G401 (cell line): ENCODE data around the gene TEKT3. TPM values are rescaled to one million over a fixed set of nuclear protein-coding genes. Genes with fewer than 3 reads are reported as not detected.

ENCODE experiments used
- DNase-seq: peaks from one replicate; pipeline ENCODE4 v3.0.0-alpha.2; 2015; ENCODE audit warnings: low spot score
- in situ Hi-C: cut with HindIII; loops from 2 replicates; pipeline ENCODE4 v1.10.0; 2016; ENCODE audit warnings: low sequenced_read_pairs, mixed read lengths
- total RNA-seq: library from RNA; depleted of rRNA; stranded (reverse); fragments of >200 nt; shearing (Covaris generic); gene quantifications from 2 replicates; pipeline ENCODE4 v1.2.3, GENCODE V29; 2014

TEKT3 gene
- total RNA-seq, 1 experiment from 2014 or later, result not detected

- DNase-seq, result no peak
- in situ Hi-C loops, result no loop called here
Measured at GRCh38 chr17:15351925-15352324, 10.5 kb upstream of the TEKT3 start.

GRCh38 chr17:15351478-15351840, 10.1 kb upstream of the TEKT3 start:
- in situ Hi-C loops, result no loop called here
- DNase-seq, result no peak

- in situ Hi-C loops, result no loop called here
- no peak for DNase-seq
Measured at GRCh38 chr17:15350777-15351477, 9.5 kb upstream of the TEKT3 start.

- in situ Hi-C loops, result no loop called here
- DNase-seq, result no peak
Measured at GRCh38 chr17:15349119-15349518, 7.7 kb upstream of the TEKT3 start.

- in situ Hi-C loops, result no loop called here
- DNase-seq, result no peak
Measured at GRCh38 chr17:15348021-15348420, 6.6 kb upstream of the TEKT3 start.

- no peak for DNase-seq
- in situ Hi-C loops, result no loop called here
Measured at GRCh38 chr17:15346066-15346595, 4.7 kb upstream of the TEKT3 start.

GRCh38 chr17:15343749-15344148, 2.4 kb upstream of the TEKT3 start:
- in situ Hi-C loops, result no loop called here
- DNase-seq, result no peak

- in situ Hi-C loops, result no loop called here
- DNase-seq, result no peak
Measured at GRCh38 chr17:15342460-15342859, 1.1 kb upstream of the TEKT3 start.

- DNase-seq, result no peak
- in situ Hi-C loops, result no loop called here
Measured at GRCh38 chr17:15341966-15342365, 569 bp upstream of the TEKT3 start.

- no peak for DNase-seq
- in situ Hi-C loops, result no loop called here
Measured at GRCh38 chr17:15340966-15341365, 431 bp downstream of the TEKT3 start.

- DNase-seq, result no peak
- in situ Hi-C loops, result no loop called here
Measured at GRCh38 chr17:15335446-15335845, 6.0 kb downstream of the TEKT3 start.

- DNase-seq, result no peak
- in situ Hi-C loops, result no loop called here
Measured at GRCh38 chr17:15334266-15334665, 7.1 kb downstream of the TEKT3 start.

- DNase-seq, result no peak
- in situ Hi-C loops, result no loop called here
Measured at GRCh38 chr17:15332338-15332737, 9.1 kb downstream of the TEKT3 start.

GRCh38 chr17:15323131-15323530, 18.3 kb downstream of the TEKT3 start:
- DNase-seq, result no peak
- in situ Hi-C loops, result no loop called here

- DNase-seq, result no peak
- in situ Hi-C loops, result no loop called here
Measured at GRCh38 chr17:15321556-15322251, 19.7 kb downstream of the TEKT3 start.

GRCh38 chr17:15319452-15320010, 21.9 kb downstream of the TEKT3 start:
- in situ Hi-C loops, result no loop called here
- no peak for DNase-seq

- no peak for DNase-seq
- in situ Hi-C loops, result no loop called here
Measured at GRCh38 chr17:15311996-15312395, 29.4 kb downstream of the TEKT3 start.

- DNase-seq, result no peak
- in situ Hi-C loops, result no loop called here
Measured at GRCh38 chr17:15309793-15310192, 31.6 kb downstream of the TEKT3 start.

GRCh38 chr17:15309236-15309635, 32.2 kb downstream of the TEKT3 start:
- no peak for DNase-seq

GRCh38 chr17:15308758-15309157, 32.6 kb downstream of the TEKT3 start:
- no peak for DNase-seq
- in situ Hi-C loops, result no loop called here

More at GRCh38 chr17:15309236-15309635, 32.2 kb downstream of the TEKT3 start:
- in situ Hi-C loops, result no loop called here
